ENCODE measurements around the gene NUDT14.

- TF ChIP-seq YY1 (IDR thresholded peaks at IDR 0.05; ENCODE audit: insufficient read depth, insufficient read length) (no peak), SUZ12 (IDR thresholded peaks at IDR 0.05; ENCODE audit: extremely low read depth, insufficient read depth, insufficient read length) (no peak), ZNF274 (IDR thresholded peaks at IDR 0.05; ENCODE audit: low read depth, low read length) (no peak)
These were observed 20.3 kb downstream of the NUDT14 start for GRCh38 chr14:105160776-105161175.
